Astrocyte (in vitro differentiated cells and primary cell): ENCODE results near the gene PRG3. TPM values are rescaled to one million over a fixed set of nuclear protein-coding genes. Genes with fewer than 3 reads are reported as not detected.

Experiments used
- DNase-seq: peaks from one replicate; pipeline ENCODE4 v3.0.0-alpha.2; 2010; ENCODE audit warnings: low read depth
- FAIRE-seq: peaks from 2 replicates; lab custom pipeline; 2011; peaks lifted over from hg19 to GRCh38; lab: Jason Lieb, UNC
- H2AFZ ChIP-seq: 2 replicates; pipeline ENCODE4 v1.6.0; 2012; ENCODE audit warnings: low read depth, low read length, inconsistent platforms
- H3K27ac ChIP-seq: 2 replicates; pipeline ENCODE4 v1.5.1; 2011; ENCODE audit warnings: low read depth, low read length, inconsistent platforms
- H3K27me3 ChIP-seq: 2 replicates; pipeline ENCODE4 v1.6.0; 2011; ENCODE audit warnings: low read length, inconsistent platforms; ENCODE audit not compliant: insufficient read depth
- H3K36me3 ChIP-seq: 2 replicates; pipeline ENCODE4 v1.5.1; 2011; ENCODE audit warnings: low read length, inconsistent platforms; ENCODE audit not compliant: insufficient read depth
- H3K4me1 ChIP-seq: 2 replicates; pipeline ENCODE4 v1.5.1; 2011; ENCODE audit warnings: low read length, inconsistent platforms; ENCODE audit not compliant: insufficient read depth
- H3K4me2 ChIP-seq: 2 replicates; pipeline ENCODE4 v1.6.0; 2012; ENCODE audit warnings: low read length, inconsistent platforms
- H3K4me3 ChIP-seq: 2 replicates; pipeline ENCODE4 v1.5.1; 2011; ENCODE audit warnings: low read depth, mild to moderate bottlenecking, low read length, inconsistent platforms; ENCODE audit not compliant: insufficient read depth
- H3K79me2 ChIP-seq: 2 replicates; pipeline ENCODE4 v1.6.0; 2012; ENCODE audit warnings: mild to moderate bottlenecking, low read length, inconsistent platforms; ENCODE audit not compliant: insufficient read depth
- H3K9ac ChIP-seq: 2 replicates; pipeline ENCODE4 v1.6.0; 2012; ENCODE audit warnings: mild to moderate bottlenecking, low read length, inconsistent platforms
- H3K9me3 ChIP-seq: 2 replicates; pipeline ENCODE4 v1.5.1; 2012; ENCODE audit warnings: low read depth, mild to moderate bottlenecking, low read length, inconsistent platforms; ENCODE audit not compliant: insufficient read depth
- H4K20me1 ChIP-seq: 2 replicates; pipeline ENCODE4 v1.6.0; 2012; ENCODE audit warnings: low read length, inconsistent platforms; ENCODE audit not compliant: insufficient read depth
- H3K27ac Mint-ChIP-seq: one replicate; pipeline ENCODE4 v1.8.0; 2021; ENCODE audit warnings: mild to moderate bottlenecking, mixed read lengths; ENCODE audit not compliant: unreplicated experiment
- H3K27me3 Mint-ChIP-seq: one replicate; pipeline ENCODE4 v1.8.0; 2021; ENCODE audit warnings: low read depth, mixed read lengths; ENCODE audit not compliant: unreplicated experiment
- H3K36me3 Mint-ChIP-seq: one replicate; pipeline ENCODE4 v1.8.0; 2021; ENCODE audit warnings: low read depth, mixed read lengths; ENCODE audit not compliant: unreplicated experiment
- H3K4me1 Mint-ChIP-seq: one replicate; pipeline ENCODE4 v1.8.0; 2021; ENCODE audit warnings: low read depth, mixed read lengths; ENCODE audit not compliant: unreplicated experiment
- H3K4me3 Mint-ChIP-seq: one replicate; pipeline ENCODE4 v1.8.0; 2021; ENCODE audit warnings: mild to moderate bottlenecking, moderate library complexity, mixed read lengths; ENCODE audit not compliant: unreplicated experiment
- H3K9me3 Mint-ChIP-seq: one replicate; pipeline ENCODE4 v1.8.0; 2021; ENCODE audit warnings: mild to moderate bottlenecking, mixed read lengths; ENCODE audit not compliant: unreplicated experiment
- EZH2 ChIP-seq: IDR thresholded peaks from 2 replicates; pipeline ENCODE4 v1.6.1; 2012; ENCODE audit warnings: mild to moderate bottlenecking, low read length, inconsistent platforms; ENCODE audit not compliant: insufficient read depth
- total RNA-seq: library from RNA; stranded (reverse); gene quantifications from 2 replicates; pipeline ENCODE4 v1.2.1, GENCODE V29; 2021
- TF ChIP-seq, protein P1 (sequence below): IDR thresholded peaks from 2 replicates; pipeline ENCODE4 v1.5.1; 2011; ENCODE audit warnings: low read depth, mild to moderate bottlenecking, inconsistent platforms, low read length, moderate library complexity; ENCODE audit not compliant: insufficient read depth

The PRG3 gene
- total RNA-seq, 1 donor from 2014 or later = not detected

DNA sequence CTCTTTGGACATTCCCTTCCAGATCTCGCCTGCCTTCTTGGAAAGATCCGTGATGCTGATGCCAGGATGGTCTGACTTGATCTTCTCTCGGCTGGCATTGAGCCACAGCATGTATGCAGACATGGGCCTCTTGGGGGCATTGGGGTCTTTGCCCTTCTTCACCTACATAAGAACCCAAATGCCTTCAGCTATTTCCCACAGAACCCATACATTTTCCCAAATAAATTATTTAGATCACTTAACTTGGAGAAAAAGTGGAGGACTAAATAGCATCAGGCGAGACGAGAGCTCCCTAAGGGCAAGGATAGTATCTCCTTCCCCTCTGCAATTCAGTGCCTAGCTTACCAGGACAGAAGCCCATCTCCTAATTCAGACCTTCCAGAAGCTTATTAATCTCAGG, 53.2 kb downstream of the PRG3 start:
- H3K9ac ChIP-seq = no peak overlapping the region

More for the DNA sequence above, 53.2 kb downstream of the PRG3 start:
- peaks cover 38% of the 10 kb centered on the region for H3K36me3 Mint-ChIP-seq
- H3K27me3 ChIP-seq = no peaks in the 10 kb centered on the region
- DNase-seq (no peak), FAIRE-seq (no peak)
- H3K4me1 ChIP-seq = peaks cover 23% of the 10 kb centered on the region
- TF ChIP-seq, protein P1, sequence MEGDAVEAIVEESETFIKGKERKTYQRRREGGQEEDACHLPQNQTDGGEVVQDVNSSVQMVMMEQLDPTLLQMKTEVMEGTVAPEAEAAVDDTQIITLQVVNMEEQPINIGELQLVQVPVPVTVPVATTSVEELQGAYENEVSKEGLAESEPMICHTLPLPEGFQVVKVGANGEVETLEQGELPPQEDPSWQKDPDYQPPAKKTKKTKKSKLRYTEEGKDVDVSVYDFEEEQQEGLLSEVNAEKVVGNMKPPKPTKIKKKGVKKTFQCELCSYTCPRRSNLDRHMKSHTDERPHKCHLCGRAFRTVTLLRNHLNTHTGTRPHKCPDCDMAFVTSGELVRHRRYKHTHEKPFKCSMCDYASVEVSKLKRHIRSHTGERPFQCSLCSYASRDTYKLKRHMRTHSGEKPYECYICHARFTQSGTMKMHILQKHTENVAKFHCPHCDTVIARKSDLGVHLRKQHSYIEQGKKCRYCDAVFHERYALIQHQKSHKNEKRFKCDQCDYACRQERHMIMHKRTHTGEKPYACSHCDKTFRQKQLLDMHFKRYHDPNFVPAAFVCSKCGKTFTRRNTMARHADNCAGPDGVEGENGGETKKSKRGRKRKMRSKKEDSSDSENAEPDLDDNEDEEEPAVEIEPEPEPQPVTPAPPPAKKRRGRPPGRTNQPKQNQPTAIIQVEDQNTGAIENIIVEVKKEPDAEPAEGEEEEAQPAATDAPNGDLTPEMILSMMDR = no peak
- no peak for TF ChIP-seq EZH2
- H3K4me2 ChIP-seq = no peak overlapping the region
- no peak overlapping the region for H3K4me3 Mint-ChIP-seq
- peaks cover 21% of the 10 kb centered on the region for H4K20me1 ChIP-seq
- H3K36me3 ChIP-seq = peaks cover 53% of the 10 kb centered on the region
- peaks cover 24% of the 10 kb centered on the region for H3K4me1 Mint-ChIP-seq
- no peaks in the 10 kb centered on the region for H3K9me3 ChIP-seq
- no peak overlapping the region for H3K27ac Mint-ChIP-seq
- peaks cover 28% of the 10 kb centered on the region for H3K79me2 ChIP-seq
- no peak overlapping the region for H3K27ac ChIP-seq
- H3K9me3 Mint-ChIP-seq = no peaks in the 10 kb centered on the region
- no peaks in the 10 kb centered on the region for H3K27me3 Mint-ChIP-seq
- H3K4me3 ChIP-seq = no peak overlapping the region
- H2AFZ ChIP-seq = no peak overlapping the region

Other genes with a start within 250 kb of the PRG3 start
- gene LRRC55, start 199.2 kb downstream of the PRG3 start, total RNA-seq = not detected in 2 replicates
- gene APLNR, start 143.9 kb downstream of the PRG3 start, total RNA-seq = 0.07 TPM in 1 of 2 replicates, not detected in the other
- gene TNKS1BP1, start 56.2 kb downstream of the PRG3 start, total RNA-seq = 149 and 161 TPM in 2 replicates
- 76.9 and 79.5 TPM in 2 replicates for gene SSRP1, start 45.3 kb downstream of the PRG3 start, total RNA-seq
- not detected in 2 replicates for gene P2RX3, start 42.8 kb downstream of the PRG3 start, total RNA-seq
- not detected in 2 replicates for gene PRG2, start 9.5 kb upstream of the PRG3 start, total RNA-seq
- 13.3 and 16.4 TPM in 2 replicates for gene SLC43A3, start 46.0 kb upstream of the PRG3 start, total RNA-seq
- 0.50 and 0.65 TPM in 2 replicates for gene RTN4RL2, start 79.4 kb upstream of the PRG3 start, total RNA-seq
- gene SLC43A1, start 134.6 kb upstream of the PRG3 start, total RNA-seq = 3.5 and 4.5 TPM in 2 replicates
- 56.1 and 60.3 TPM in 2 replicates for gene TIMM10, start 149.6 kb upstream of the PRG3 start, total RNA-seq
- gene SMTNL1, start 156.4 kb upstream of the PRG3 start, total RNA-seq = not detected in 2 replicates
- 159 and 182 TPM in 2 replicates for gene UBE2L6, start 186.5 kb upstream of the PRG3 start, total RNA-seq
- gene SERPING1, start 216.5 kb upstream of the PRG3 start, total RNA-seq = 62.5 and 92.1 TPM in 2 replicates